Fibroblast of lung (primary cell): ENCODE results near the gene SFSWAP. TPM values are rescaled to one million over a fixed set of nuclear protein-coding genes. Genes with fewer than 3 reads are reported as not detected.
A peak's percentile ranks its signal among the peaks of the same experiment; 100 is the strongest.

Experiments used
- DNase-seq, 2 donors: peaks; one replicate each; pipeline versions ENCODE4 v3.0.0 to v3.0.0-alpha.2; 2010; ENCODE audit warnings: low read depth in 2 of 2
- H2AFZ ChIP-seq: 2 replicates; pipeline ENCODE4 v1.5.1; 2012; ENCODE audit warnings: low read length, control low read depth, inconsistent platforms
- H3K27ac ChIP-seq: 2 replicates; pipeline ENCODE4 v1.5.1; 2011; ENCODE audit warnings: low read length, control low read depth; ENCODE audit not compliant: insufficient read depth
- H3K27me3 ChIP-seq: 2 replicates; pipeline ENCODE4 v1.5.1; 2011; ENCODE audit warnings: mild to moderate bottlenecking, low read length; ENCODE audit not compliant: control insufficient read depth, insufficient read depth
- H3K36me3 ChIP-seq: 2 replicates; pipeline ENCODE4 v1.5.1; 2011; ENCODE audit warnings: low read length; ENCODE audit not compliant: control insufficient read depth, insufficient read depth
- H3K4me1 ChIP-seq: 2 replicates; pipeline ENCODE4 v1.5.1; 2011; ENCODE audit warnings: low read length; ENCODE audit not compliant: control insufficient read depth, insufficient read depth; ENCODE audit errors: extremely low read depth
- H3K4me2 ChIP-seq: 2 replicates; pipeline ENCODE4 v1.5.1; 2011; ENCODE audit warnings: low read length, control low read depth; ENCODE audit not compliant: insufficient read depth; ENCODE audit errors: extremely low read depth
- H3K4me3 ChIP-seq, 4 experiments: fragments of 200-600 bp in 1 of 4; sonication (generic) in 1 of 4; replicated peaks in 1 of 4; 2 replicates each; pipeline ENCODE4 v1.5.1; 2011 to 2016; ENCODE audit warnings: low read length in 4 of 4, low read depth in 3 of 4, mild to moderate bottlenecking in 3 of 4, control low read depth in 2 of 4, inconsistent platforms in 1 of 4, mixed read lengths in 1 of 4; ENCODE audit not compliant: insufficient read depth in 1 of 4; ENCODE audit errors: control extremely low read depth in 1 of 4
- H3K79me2 ChIP-seq: 2 replicates; pipeline ENCODE4 v1.5.1; 2012; ENCODE audit warnings: mild to moderate bottlenecking, low read length, inconsistent platforms; ENCODE audit not compliant: control insufficient read depth, insufficient read depth
- H3K9ac ChIP-seq: 2 replicates; pipeline ENCODE4 v1.5.1; 2011; ENCODE audit warnings: mild to moderate bottlenecking, low read length, control low read depth; ENCODE audit not compliant: insufficient read depth
- H3K9me3 ChIP-seq: 2 replicates; pipeline ENCODE4 v1.5.1; 2012; ENCODE audit warnings: low read depth, low read length; ENCODE audit not compliant: control insufficient read depth, insufficient read depth
- H4K20me1 ChIP-seq: 2 replicates; pipeline ENCODE4 v1.5.1; 2011; ENCODE audit warnings: low read length; ENCODE audit not compliant: control insufficient read depth, insufficient read depth; ENCODE audit errors: extremely low read depth
- EZH2 ChIP-seq: IDR thresholded peaks from 2 replicates; pipeline ENCODE4 v1.5.1; 2012; ENCODE audit warnings: low read length, control low read depth, mild to moderate bottlenecking; ENCODE audit errors: missing control alignments
- polyA plus RNA-seq, 2 donors: library from polyadenylated mRNA; depleted of rRNA in 1 of 2; stranded (reverse) in 1 of 2; unstranded in 1 of 2; fragments of >200 nt; gene quantifications; 2 replicates each; pipeline ENCODE4 v1.2.1, GENCODE V29; 2011 to 2012; ENCODE audit warnings: missing spikeins in 1 of 2
- total RNA-seq: library from RNA; depleted of rRNA; stranded (reverse); fragments of >200 nt; gene quantifications from 2 replicates; pipeline ENCODE4 v1.2.1, GENCODE V29; 2014
- TF ChIP-seq, protein P1 (sequence below), 2 donors: IDR thresholded peaks in 1 of 2; conservative IDR thresholded peaks in 1 of 2; 1 replicate in 1 of 2; 2 replicates in 1 of 2; pipeline ENCODE4 v1.5.1; 2011 to 2012; ENCODE audit warnings: low read length in 2 of 2, control low read depth in 1 of 2, inconsistent platforms in 1 of 2, low read depth in 1 of 2, mild to moderate bottlenecking in 1 of 2

Gene SFSWAP
- total and polyA plus RNA-seq, 2 donors (not counting 1 experiment from before 2014, with no cell fraction given): 9.9 to 23.3 TPM

DNA sequence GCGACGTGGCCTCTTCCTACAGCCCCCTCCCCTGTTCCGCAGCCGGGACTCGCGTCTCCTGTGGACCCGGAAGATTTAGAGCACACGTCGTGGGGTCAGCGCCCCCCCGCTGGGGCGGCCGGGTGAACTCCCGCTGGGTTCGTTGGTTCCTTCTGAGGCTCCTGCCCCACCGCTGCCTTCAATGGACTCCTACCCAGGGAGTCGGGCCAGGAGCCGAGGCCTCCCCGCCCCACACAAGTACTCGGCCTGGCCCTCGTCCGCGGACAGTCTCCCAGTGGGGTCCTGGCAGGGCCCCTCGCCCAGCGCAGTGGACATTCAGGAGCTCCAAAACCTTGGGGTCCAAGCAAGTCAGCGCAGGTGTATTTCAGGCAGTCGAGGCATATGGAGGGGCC, 118.5 kb downstream of the SFSWAP start:
- peak; percentile 18 to 22 for DNase-seq
- Histone ChIP-seq H3K36me3 (no peaks in the 10 kb centered on the region), H3K79me2 (peaks cover 3% of the 10 kb centered on the region), H3K27ac (no peak overlapping the region), H3K9me3 (no peaks in the 10 kb centered on the region), H3K4me1 (no peaks in the 10 kb centered on the region), H3K9ac (peak overlapping the region; percentile 50), H3K27me3 (no peaks in the 10 kb centered on the region), H3K4me3 (peak overlapping the region; percentile 45 to 67 (median 60)), H3K4me2 (peak overlapping the region; percentile 89), H4K20me1 (no peaks in the 10 kb centered on the region), H2AFZ (peak overlapping the region; percentile 43)
- TF ChIP-seq EZH2: no peak
- TF ChIP-seq, protein P1, sequence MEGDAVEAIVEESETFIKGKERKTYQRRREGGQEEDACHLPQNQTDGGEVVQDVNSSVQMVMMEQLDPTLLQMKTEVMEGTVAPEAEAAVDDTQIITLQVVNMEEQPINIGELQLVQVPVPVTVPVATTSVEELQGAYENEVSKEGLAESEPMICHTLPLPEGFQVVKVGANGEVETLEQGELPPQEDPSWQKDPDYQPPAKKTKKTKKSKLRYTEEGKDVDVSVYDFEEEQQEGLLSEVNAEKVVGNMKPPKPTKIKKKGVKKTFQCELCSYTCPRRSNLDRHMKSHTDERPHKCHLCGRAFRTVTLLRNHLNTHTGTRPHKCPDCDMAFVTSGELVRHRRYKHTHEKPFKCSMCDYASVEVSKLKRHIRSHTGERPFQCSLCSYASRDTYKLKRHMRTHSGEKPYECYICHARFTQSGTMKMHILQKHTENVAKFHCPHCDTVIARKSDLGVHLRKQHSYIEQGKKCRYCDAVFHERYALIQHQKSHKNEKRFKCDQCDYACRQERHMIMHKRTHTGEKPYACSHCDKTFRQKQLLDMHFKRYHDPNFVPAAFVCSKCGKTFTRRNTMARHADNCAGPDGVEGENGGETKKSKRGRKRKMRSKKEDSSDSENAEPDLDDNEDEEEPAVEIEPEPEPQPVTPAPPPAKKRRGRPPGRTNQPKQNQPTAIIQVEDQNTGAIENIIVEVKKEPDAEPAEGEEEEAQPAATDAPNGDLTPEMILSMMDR (conservative IDR thresholded peaks at IDR 0.05 in 1 of 2, IDR thresholded peaks at IDR 0.05 in 1 of 2; ENCODE audit: low read depth in 1 of 2, low read length in 2 of 2): no peak

DNA sequence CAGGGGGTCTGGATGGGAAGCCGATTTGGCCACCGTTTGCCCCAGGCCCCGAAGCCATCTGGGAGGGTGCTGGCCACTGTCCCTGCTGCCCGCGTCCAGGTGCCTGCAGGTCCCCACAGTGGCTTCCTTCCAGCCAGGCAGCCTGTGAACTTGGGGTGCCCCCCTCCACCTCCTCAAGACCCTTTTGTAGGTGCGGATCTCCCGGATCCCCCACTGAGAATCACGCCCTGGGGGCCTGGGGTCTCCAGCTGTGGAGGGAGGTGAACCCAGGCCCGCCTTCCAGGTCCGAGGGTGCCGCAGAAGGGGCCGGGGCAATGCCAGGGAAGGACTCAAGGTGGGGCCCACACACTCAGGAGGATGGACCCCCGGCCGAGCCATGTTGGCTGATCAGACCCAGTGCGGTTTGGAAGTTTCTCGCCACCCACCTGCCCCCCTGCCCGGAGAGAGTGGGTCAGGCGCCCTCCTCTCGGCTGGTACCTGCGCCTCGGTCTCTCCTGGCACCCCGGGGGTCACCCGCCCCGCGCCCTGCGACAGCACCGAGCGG, 119.0 kb downstream of the SFSWAP start:
- Histone ChIP-seq H3K9ac (peak overlapping the region; percentile 26), H3K9me3 (no peaks in the 10 kb centered on the region), H3K4me1 (no peaks in the 10 kb centered on the region), H3K27ac (peak overlapping the region; percentile 28), H2AFZ (no peak overlapping the region), H3K79me2 (peaks cover 3% of the 10 kb centered on the region), H3K4me3 (peak overlapping the region; percentile 45 to 67 (median 60)), H3K27me3 (no peaks in the 10 kb centered on the region), H3K4me2 (peak overlapping the region; percentile 89), H4K20me1 (no peaks in the 10 kb centered on the region), H3K36me3 (no peaks in the 10 kb centered on the region)
- TF ChIP-seq, protein P1 (conservative IDR thresholded peaks at IDR 0.05 in 1 of 2, IDR thresholded peaks at IDR 0.05 in 1 of 2; ENCODE audit: low read depth in 1 of 2, low read length in 2 of 2): no peak
- no peak for TF ChIP-seq EZH2
- DNase-seq: no peak

DNA sequence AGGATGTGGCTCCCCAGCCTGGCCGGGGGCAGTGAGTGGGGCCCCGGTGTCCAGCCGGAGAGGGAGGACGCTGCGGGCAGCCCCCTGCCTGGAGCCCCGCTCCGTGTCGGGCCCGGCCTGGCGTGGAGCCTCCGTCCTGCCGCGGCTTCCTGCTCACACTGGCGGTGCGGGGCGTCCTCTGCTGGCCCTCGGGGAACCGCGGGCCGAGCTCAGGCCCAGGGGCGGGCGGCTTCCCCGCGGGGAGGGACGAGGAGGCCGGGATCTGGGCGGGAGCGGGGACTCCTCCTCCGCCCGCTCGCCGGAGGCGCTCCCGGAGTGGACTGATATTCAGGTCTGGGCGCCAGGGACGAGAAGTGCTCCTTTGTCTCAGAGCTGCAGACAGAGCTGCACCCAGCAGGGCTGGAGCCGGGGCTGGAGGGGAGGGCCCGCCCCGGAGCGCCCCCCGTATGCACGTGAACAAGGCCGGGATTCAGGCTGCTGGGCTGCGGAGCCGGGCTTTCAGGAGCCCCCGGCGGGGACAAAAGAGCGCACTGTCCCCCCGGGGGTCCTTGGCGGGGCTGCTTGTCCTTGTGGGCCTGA, 119.5 kb downstream of the SFSWAP start:
- no peaks in the 10 kb centered on the region for H3K9me3 ChIP-seq
- TF ChIP-seq, protein P1 (conservative IDR thresholded peaks at IDR 0.05 in 1 of 2, IDR thresholded peaks at IDR 0.05 in 1 of 2; ENCODE audit: low read depth in 1 of 2, low read length in 2 of 2): peak; percentile 46 to 49
- TF ChIP-seq EZH2: no peak
- DNase-seq: peak; percentile 81 to 83
- no peaks in the 10 kb centered on the region for H3K27me3 ChIP-seq
- no peaks in the 10 kb centered on the region for H3K36me3 ChIP-seq
- peaks cover 3% of the 10 kb centered on the region for H3K79me2 ChIP-seq
- H4K20me1 ChIP-seq: no peaks in the 10 kb centered on the region
- H3K9ac ChIP-seq: peak overlapping the region; percentile 33
- no peak overlapping the region for H2AFZ ChIP-seq
- peak overlapping the region; percentile 59 to 67 (median 64) for H3K4me3 ChIP-seq
- peak overlapping the region; percentile 43 for H3K27ac ChIP-seq
- H3K4me1 ChIP-seq: no peaks in the 10 kb centered on the region
- peak overlapping the region; percentile 89 for H3K4me2 ChIP-seq
